Neural progenitor cell (in vitro differentiated cells): Measurements from ENCODE around the gene MTMR1.

Source experiments
- CTCF ChIP-seq: fragments of 200-600 bp; sonication (generic); IDR thresholded peaks from 2 replicates; pipeline ENCODE4 v1.5.1; 2017; ENCODE audit warnings: antibody characterized with exemption, mild to moderate bottlenecking
- EZH2phosphoT487 ChIP-seq: fragments of 200-600 bp; sonication (generic); IDR thresholded peaks from 2 replicates; pipeline ENCODE4 v1.6.1; 2017; ENCODE audit warnings: antibody characterized with exemption

DNA sequence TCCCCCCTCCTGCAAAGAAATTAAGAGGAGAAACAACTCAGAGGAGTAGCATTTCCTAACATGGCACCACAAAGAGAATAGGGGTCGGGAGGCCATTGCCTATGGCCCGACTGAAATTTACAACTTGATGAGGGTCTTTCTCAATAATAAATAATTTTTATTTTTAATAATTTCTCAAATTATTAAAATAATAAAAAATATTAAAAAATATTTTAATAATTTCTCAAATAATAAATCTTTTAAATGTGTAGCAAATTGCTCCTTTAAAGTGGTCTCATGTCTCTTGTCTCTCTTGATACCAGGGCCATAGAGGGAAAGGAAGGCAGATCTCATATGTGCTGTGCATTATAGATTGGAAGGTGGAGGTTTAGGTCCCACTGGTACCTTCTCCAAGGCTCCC is 49.2 kb upstream of the MTMR1 start:
- TF ChIP-seq EZH2phosphoT487 (no peak), CTCF (no peak)
